NCI-H1694 (cell line): ENCODE results near the gene INSIG1.

Experiments
- DNase-seq: peaks from one replicate; lab custom pipeline; 2025; lab: John Stamatoyannopoulos, UW

The INSIG1 gene

DNA sequence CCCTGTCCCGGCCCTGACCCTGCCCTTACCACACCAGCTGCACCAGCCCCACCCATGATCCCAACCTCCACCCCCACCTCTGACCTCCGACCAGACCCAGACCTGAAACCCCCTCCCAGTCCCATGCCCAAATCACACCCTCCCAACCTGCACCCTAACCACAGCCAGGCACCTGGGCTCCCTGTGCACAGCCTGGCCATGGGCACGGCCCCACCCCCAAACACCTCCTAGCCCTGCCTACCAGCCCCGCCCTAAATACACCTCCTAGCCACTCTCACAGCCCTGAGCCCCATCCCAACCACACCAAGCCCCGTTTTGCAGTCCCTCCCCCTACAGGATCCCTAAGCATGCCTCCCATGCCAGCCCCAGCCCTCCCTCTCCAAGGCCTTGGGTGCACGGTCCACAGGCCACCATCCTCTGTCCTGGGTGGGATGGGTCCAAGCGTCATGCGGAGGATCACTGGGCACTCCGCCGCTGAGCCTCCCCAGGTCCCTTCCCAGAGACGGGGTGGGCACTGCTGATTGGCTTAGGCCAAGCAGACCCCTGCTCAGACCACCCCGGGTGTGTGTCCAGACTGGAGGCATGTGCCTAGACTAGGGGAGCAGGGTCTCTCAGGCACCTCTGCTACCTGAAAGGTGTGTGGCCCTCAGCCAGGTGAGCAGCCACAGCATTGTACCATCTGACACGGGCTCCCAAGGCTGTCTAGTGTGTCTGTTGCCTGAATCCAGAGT, 30.1 kb downstream of the INSIG1 start:
- no peak for DNase-seq

DNA sequence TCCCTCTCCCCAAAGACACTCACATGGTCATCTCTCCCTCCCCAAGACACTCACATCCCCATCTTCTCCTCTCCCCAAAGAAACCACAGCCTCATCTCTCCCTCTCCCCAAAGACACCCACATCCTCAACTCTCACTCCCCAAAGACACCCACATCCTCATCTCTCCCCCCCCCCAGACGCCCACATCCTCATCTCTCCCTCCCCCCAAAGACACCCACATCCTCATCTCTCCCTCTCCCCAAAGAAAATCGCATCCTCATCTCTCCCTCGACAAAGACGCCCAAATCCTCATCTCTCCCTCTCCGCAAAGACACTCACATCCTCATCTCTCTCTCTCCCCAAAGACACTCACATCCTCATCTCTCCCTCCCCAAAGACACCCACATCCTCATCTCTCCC, 31.5 kb downstream of the INSIG1 start:
- DNase-seq: no peak

DNA sequence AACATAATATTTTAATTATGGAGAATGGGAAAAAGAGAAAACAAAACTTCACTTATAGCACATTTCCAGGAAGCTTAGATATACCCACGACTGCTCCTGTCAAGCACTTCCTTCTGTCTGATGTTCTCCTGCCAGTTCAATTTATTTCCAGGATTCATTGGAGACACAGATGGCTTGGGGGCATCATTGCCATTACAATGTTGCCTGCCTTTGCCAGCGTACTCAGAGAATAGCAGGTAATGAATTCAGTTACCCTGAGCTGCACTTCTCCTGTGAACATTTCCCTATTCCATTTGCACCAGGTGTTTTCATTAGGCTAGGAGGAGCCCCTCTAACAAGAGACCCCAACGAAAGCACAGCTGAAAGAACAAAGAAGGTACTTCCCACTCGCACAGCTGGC, 33.7 kb downstream of the INSIG1 start:
- no peak for DNase-seq

DNA sequence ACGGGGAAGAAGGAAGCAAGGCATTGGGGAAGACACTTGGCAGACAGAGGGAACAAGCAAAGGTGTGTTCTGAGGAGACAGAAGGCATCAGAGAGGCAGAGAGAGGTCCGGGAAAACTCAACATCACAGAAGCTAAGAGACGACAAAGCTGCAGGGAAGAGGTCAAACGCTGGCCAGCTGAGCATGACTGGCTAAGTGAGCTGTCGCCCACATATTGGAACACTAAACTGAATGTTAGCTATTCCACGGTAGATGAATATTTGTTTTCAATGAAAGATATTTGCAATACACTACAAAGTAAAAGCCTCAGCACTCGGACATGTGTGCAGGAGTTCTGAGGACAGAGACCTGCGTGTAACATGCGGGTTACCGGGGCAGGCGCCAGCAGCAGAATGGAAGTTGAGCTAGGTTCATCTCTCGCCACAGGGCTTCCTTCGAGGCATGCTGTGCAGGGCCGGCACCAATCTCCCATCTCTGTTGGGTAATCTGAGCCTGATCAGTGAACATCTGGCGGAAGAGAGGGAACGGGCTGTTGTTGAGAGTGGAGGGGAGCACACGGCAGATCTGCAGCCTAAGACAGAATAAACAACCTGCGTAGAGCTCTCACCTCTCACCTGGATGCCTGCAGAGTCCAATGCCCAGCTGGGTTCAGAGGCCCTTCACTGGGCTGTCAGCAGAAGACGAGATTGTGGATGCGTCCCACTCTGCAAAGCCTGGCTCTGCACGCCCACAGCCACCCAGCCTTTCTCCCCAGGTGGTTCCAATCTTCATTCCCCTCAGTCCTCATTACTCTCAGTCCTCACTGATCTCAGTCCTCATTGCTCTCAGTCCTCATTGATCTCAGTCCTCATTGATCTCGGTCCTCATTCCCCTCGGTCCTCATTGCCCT, 35.9 kb downstream of the INSIG1 start:
- no peak for DNase-seq

- no peak for DNase-seq
These were observed 39.3 kb downstream of the INSIG1 start for GRCh38 chr7:155336812-155337602.

GRCh38 chr7:155337946-155338631, 40.4 kb downstream of the INSIG1 start:
- DNase-seq: no peak

DNA sequence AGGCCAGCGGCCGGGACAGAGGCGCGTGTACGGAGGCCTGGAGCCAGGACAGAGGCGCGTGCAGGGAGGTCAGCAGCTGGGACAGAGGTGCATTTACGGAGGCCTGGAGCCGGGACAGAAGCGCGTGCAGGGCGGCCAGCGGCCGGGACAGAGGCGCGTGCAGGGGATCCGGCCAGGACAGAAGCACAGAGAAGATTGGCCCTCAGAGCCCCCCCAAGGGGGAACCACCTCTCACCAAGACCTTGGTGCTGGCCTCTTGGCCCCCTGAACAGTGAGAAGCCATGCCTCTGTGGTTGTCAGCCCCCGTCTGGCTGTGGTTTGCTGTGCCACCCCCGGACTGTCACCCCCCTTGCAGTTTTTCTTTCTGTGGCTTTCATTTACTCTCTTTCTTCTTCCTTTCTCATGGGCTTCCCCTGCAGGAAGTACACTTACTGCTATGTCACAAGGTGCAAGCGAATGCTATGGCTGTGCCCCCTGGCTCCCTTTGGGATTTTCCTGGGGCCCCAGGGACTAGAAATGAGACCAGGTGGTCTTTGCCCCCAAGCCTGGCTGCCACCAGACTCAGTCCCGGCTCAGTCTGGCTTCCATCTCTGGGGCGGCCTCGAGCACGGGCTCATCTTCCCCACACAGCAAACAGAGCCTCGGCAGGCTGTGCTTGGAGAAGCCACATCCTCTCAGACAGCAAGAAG, 41.1 kb downstream of the INSIG1 start:
- DNase-seq: no peak

DNA sequence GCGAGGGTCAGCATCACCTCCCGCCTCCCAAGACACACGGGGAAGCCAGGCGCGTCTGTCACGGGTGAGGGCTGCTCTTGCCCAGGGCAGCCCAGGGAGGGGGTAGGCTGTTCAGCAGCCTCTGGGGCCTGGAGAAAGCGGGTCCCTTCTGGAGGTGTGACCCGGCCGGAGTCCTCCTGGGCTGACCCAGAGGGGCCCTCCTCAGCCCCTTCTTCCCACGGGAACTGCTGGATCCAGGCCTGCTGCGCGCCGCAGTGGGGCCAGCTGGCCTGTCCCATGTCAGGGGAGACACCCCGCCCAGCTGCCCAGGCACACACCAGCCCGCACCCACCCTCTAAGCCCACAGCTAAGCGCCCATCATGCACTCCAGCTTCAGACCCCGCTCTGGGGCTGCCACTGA, 41.8 kb downstream of the INSIG1 start:
- DNase-seq: no peak

DNA sequence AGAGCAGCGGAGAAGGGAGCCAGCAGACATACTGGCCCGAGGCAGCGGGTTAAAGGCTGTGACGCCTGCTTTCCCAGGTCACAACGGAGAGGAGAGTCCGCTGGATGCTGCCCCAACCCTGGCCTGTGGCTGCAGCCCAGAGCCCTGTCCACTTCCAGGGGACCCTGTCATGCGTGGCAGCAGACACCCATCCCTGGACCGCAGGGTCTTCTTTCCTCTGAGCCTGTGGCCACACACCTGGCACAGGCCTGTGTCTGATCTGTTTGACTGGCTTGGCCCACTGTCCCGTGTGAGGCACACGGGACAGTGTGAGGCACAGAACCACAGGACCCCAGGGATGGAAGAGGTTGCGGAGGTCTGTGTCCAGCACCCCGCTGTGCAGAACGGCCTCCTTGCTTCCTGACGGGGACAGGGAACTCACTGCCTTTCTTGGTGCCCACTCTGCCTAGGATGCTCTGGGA, 42.4 kb downstream of the INSIG1 start:
- DNase-seq: no peak

- no peak for DNase-seq
These were observed 43.0 kb downstream of the INSIG1 start for GRCh38 chr7:155340721-155341120.

- DNase-seq: no peak
These were observed 43.8 kb downstream of the INSIG1 start for GRCh38 chr7:155341463-155341983.

DNA sequence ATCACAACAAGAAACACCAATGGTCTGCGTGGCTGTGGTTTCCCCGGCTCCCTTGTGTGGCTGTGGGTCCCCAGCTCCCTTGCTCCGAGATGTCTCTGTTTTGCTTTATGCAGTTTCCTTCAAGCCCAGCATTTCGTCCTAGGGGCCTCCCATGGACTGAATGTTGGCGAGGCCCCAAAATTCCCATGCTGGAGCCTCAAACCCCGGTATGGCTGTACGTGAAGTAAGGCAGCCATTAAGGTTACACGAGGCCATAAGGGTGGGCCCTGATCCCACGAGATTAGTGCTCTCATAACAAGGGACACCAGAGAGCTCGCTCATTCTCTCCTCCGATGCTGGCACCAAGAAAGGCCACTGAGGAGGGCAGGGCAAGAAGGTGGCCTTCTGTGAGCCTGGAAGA, 44.6 kb downstream of the INSIG1 start:
- no peak for DNase-seq

GRCh38 chr7:155343150-155343549, 45.5 kb downstream of the INSIG1 start:
- no peak for DNase-seq

DNA sequence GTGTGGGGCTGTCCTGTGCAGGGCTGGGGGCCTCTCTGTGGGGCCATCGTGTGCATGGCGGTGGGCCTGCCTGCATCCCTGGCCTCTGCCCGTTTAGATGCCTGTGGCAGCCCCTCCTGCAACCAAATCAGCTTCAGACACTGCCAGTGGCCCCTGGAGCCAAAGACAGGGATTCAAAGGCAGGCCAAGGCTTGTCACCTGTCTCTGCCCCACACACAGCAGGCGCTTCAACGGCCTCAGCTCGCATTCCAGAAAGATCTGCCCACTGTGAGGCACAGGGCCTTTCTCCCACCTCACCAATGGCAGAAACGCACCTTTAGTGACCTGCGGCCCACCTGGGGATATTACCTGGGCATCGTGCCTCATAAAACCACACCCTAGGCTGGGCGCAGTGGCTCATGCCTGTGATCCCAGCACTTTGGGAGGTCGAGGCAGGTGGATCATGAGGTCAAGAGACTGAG, 46.0 kb downstream of the INSIG1 start:
- DNase-seq: no peak

DNA sequence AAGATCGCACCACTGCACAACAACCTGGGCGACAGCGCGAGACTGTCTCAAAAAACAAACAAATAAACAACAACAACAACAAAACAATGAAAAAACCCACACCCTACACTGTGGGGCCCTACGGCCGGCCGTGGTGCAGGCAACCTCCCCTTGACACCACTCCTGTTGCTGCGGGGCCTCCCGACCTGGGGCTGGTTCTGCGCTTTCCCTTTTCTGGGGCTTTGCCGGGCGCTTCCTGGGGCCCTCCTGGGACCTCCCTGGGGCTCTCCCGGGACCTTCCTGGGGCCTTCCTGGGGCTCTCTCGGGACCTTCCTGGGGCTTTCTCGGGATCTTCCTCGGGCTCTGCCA, 46.6 kb downstream of the INSIG1 start:
- DNase-seq: no peak

- peak; percentile 28 for DNase-seq
These were observed 47.1 kb downstream of the INSIG1 start for GRCh38 chr7:155344618-155345433.

- no peak for DNase-seq
These were observed 47.8 kb downstream of the INSIG1 start for GRCh38 chr7:155345490-155345889.

- no peak for DNase-seq
These were observed 48.6 kb downstream of the INSIG1 start for GRCh38 chr7:155346285-155346684.

- DNase-seq: no peak
These were observed 51.1 kb downstream of the INSIG1 start for GRCh38 chr7:155348806-155349205.
